Caco-2 (cell line): ENCODE measurements around the gene TIMM8A. TPM values are rescaled to one million over a fixed set of nuclear protein-coding genes. Genes with fewer than 3 reads are reported as not detected.

Experiments
- BruUV-seq: library from RNA; stranded (reverse); fragments of 400-500 nt; replicated peaks from 2 replicates; lab custom pipeline; 2021; lab: Mats Ljungman, UMichigan
- CTCF ChIA-PET: fragments of 300-600 bp; sonication (Branson Sonifier 250); formaldehyde crosslinking; loops from one replicate; lab custom pipeline; 2022; ENCODE audit warnings: antibody characterized with exemption; lab: Charles Lee
- POLR2A ChIA-PET: fragments of 300-600 bp; sonication (Branson Sonifier 250); formaldehyde crosslinking; loops from one replicate; lab custom pipeline; 2022; ENCODE audit warnings: antibody characterized with exemption; lab: Charles Lee
- DNase-seq, 2 experiments: peaks; one replicate each; pipeline versions ENCODE4 v3.0.0 to v3.0.0-alpha.2; 2020 to 2022
- H3K27me3 ChIP-seq: replicated peaks from 2 replicates; pipeline ENCODE4 v1.6.0; 2011; ENCODE audit warnings: low read length; ENCODE audit not compliant: control insufficient read depth, insufficient read depth
- H3K36me3 ChIP-seq: 2 replicates; pipeline ENCODE4 v1.5.1; 2011; ENCODE audit warnings: low read length; ENCODE audit not compliant: control insufficient read depth, insufficient read depth
- H3K4me1 ChIP-seq: fragments of 250-450 bp; sonication (Bioruptor Pico); 2 replicates; pipeline ENCODE4 v1.5.1; 2020; ENCODE audit warnings: mild to moderate bottlenecking
- H3K4me3 ChIP-seq: 2 replicates; pipeline ENCODE4 v1.5.1; 2011; ENCODE audit warnings: low read depth, mild to moderate bottlenecking, control low read depth, low read length
- H3K9me3 ChIP-seq: fragments of 250-450 bp; sonication (Bioruptor Pico); 2 replicates; pipeline ENCODE4 v1.5.1; 2020; ENCODE audit warnings: mild to moderate bottlenecking, moderate library complexity
- H3K27ac Mint-ChIP-seq: one replicate; pipeline ENCODE4 v1.8.0; 2022; ENCODE audit warnings: mixed read lengths; ENCODE audit not compliant: unreplicated experiment
- H3K27me3 Mint-ChIP-seq: one replicate; pipeline ENCODE4 v1.8.0; 2022; ENCODE audit warnings: mixed read lengths; ENCODE audit not compliant: insufficient read depth, unreplicated experiment
- H3K36me3 Mint-ChIP-seq: one replicate; pipeline ENCODE4 v1.8.0; 2022; ENCODE audit warnings: mild to moderate bottlenecking, mixed read lengths; ENCODE audit not compliant: insufficient read depth, unreplicated experiment
- H3K4me1 Mint-ChIP-seq: one replicate; pipeline ENCODE4 v1.8.0; 2022; ENCODE audit warnings: low read depth, mixed read lengths; ENCODE audit not compliant: unreplicated experiment
- H3K4me3 Mint-ChIP-seq: one replicate; pipeline ENCODE4 v1.8.0; 2022; ENCODE audit warnings: mild to moderate bottlenecking, moderate library complexity, mixed read lengths; ENCODE audit not compliant: unreplicated experiment
- H3K9me3 Mint-ChIP-seq: one replicate; pipeline ENCODE4 v1.8.0; 2022; ENCODE audit warnings: mixed read lengths; ENCODE audit not compliant: unreplicated experiment
- intact Hi-C: fragments of 100-400 bp; cut with micrococcal nuclease; formaldehyde crosslinking; loops from one replicate; pipeline ENCODE4 v1.10.0; 2022; ENCODE audit not compliant: unreplicated experiment
- total RNA-seq: library from RNA; stranded (reverse); gene quantifications from 2 replicates; pipeline ENCODE4 v1.2.3, GENCODE V29; 2022
- TF ChIP-seq, protein P1 (sequence below), 2 experiments: fragments of 200-600 bp in 1 of 2; IDR thresholded peaks; 1 replicate in 1 of 2; 2 replicates in 1 of 2; pipeline versions ENCODE4 v1.5.1 to v1.8.0; 2011 to 2022; ENCODE audit warnings: antibody characterized with exemption in 1 of 2, control low read depth in 1 of 2, inconsistent platforms in 1 of 2, low read depth in 1 of 2, low read length in 1 of 2, mild to moderate bottlenecking in 1 of 2, moderate library complexity in 1 of 2; ENCODE audit not compliant: insufficient read depth in 1 of 2, severe bottlenecking in 1 of 2, unreplicated experiment in 1 of 2

Gene TIMM8A
- total RNA-seq, 1 experiment from 2014 or later: 23.3 TPM

GRCh38 chrX:101368800-101369199 is 20.3 kb upstream of the TIMM8A start:
- no peaks in the 10 kb centered on the region; the same call in 1 of the 2 replicates for H3K27me3 ChIP-seq
- H3K4me3 ChIP-seq: no peak overlapping the region
- no peaks in the 10 kb centered on the region for H3K4me1 ChIP-seq
- no TSS peak for BruUV-seq
- Mint-ChIP-seq H3K36me3 (no peaks in the 10 kb centered on the region), H3K27me3 (peaks cover 3% of the 10 kb centered on the region), H3K4me1 (no peaks in the 10 kb centered on the region), H3K4me3 (no peak overlapping the region), H3K27ac (no peak overlapping the region), H3K9me3 (no peaks in the 10 kb centered on the region)
- TF ChIP-seq, protein P1, sequence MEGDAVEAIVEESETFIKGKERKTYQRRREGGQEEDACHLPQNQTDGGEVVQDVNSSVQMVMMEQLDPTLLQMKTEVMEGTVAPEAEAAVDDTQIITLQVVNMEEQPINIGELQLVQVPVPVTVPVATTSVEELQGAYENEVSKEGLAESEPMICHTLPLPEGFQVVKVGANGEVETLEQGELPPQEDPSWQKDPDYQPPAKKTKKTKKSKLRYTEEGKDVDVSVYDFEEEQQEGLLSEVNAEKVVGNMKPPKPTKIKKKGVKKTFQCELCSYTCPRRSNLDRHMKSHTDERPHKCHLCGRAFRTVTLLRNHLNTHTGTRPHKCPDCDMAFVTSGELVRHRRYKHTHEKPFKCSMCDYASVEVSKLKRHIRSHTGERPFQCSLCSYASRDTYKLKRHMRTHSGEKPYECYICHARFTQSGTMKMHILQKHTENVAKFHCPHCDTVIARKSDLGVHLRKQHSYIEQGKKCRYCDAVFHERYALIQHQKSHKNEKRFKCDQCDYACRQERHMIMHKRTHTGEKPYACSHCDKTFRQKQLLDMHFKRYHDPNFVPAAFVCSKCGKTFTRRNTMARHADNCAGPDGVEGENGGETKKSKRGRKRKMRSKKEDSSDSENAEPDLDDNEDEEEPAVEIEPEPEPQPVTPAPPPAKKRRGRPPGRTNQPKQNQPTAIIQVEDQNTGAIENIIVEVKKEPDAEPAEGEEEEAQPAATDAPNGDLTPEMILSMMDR (IDR thresholded peaks at IDR 0.05; ENCODE audit: insufficient read depth in 1 of 2, low read depth in 1 of 2, low read length in 1 of 2, severe bottlenecking in 1 of 2, unreplicated experiment in 1 of 2): no peak
- POLR2A ChIA-PET: interaction anchor here (1.0 kb wide), 1 partner anchor 39 kb away, joined by 3 read pairs; the partner anchor contains the start of gene GLA
- CTCF ChIA-PET: no interaction called here
- no peak for DNase-seq
- intact Hi-C loops: no loop called here
- H3K36me3 ChIP-seq: no peaks in the 10 kb centered on the region
- H3K9me3 ChIP-seq: no peaks in the 10 kb centered on the region

- no peaks in the 10 kb centered on the region for H3K4me1 ChIP-seq
- H3K27me3 ChIP-seq: no peaks in the 10 kb centered on the region; the same call in 1 of the 2 replicates
- POLR2A ChIA-PET: no interaction called here
- DNase-seq: no peak
- Mint-ChIP-seq H3K4me3 (no peak overlapping the region), H3K4me1 (no peaks in the 10 kb centered on the region), H3K27ac (no peak overlapping the region), H3K9me3 (no peaks in the 10 kb centered on the region), H3K27me3 (peaks cover 3% of the 10 kb centered on the region), H3K36me3 (no peaks in the 10 kb centered on the region)
- no peaks in the 10 kb centered on the region for H3K9me3 ChIP-seq
- no peaks in the 10 kb centered on the region for H3K36me3 ChIP-seq
- TF ChIP-seq, protein P1 (IDR thresholded peaks at IDR 0.05; ENCODE audit: insufficient read depth in 1 of 2, low read depth in 1 of 2, low read length in 1 of 2, severe bottlenecking in 1 of 2, unreplicated experiment in 1 of 2): no peak
- no peak overlapping the region for H3K4me3 ChIP-seq
- intact Hi-C loops: no loop called here
- CTCF ChIA-PET: no interaction called here
- no TSS peak for BruUV-seq
These were observed 16.8 kb upstream of the TIMM8A start for GRCh38 chrX:101365301-101365795.

- intact Hi-C loops: no loop called here
- no peak overlapping the region for H3K4me3 ChIP-seq
- no peaks in the 10 kb centered on the region; the same call in 1 of the 2 replicates for H3K27me3 ChIP-seq
- Mint-ChIP-seq H3K27ac (no peak overlapping the region), H3K4me1 (no peaks in the 10 kb centered on the region), H3K36me3 (no peaks in the 10 kb centered on the region), H3K9me3 (no peaks in the 10 kb centered on the region), H3K4me3 (no peak overlapping the region), H3K27me3 (no peaks in the 10 kb centered on the region)
- TF ChIP-seq, protein P1 (IDR thresholded peaks at IDR 0.05; ENCODE audit: insufficient read depth in 1 of 2, low read depth in 1 of 2, low read length in 1 of 2, severe bottlenecking in 1 of 2, unreplicated experiment in 1 of 2): no peak
- H3K9me3 ChIP-seq: no peaks in the 10 kb centered on the region
- no peaks in the 10 kb centered on the region for H3K36me3 ChIP-seq
- DNase-seq: no peak
- BruUV-seq: no TSS peak
- ChIA-PET CTCF (no interaction called here), POLR2A (no interaction called here)
- no peaks in the 10 kb centered on the region for H3K4me1 ChIP-seq
These were observed 14.2 kb upstream of the TIMM8A start for GRCh38 chrX:101362757-101363156.
